GM23338 (cell line): ENCODE results near the gene BCL11B. TPM values are rescaled to one million over a fixed set of nuclear protein-coding genes. Genes with fewer than 3 reads are reported as not detected.

ENCODE experiments used
- ATAC-seq: fragments of 200-7000 bp; cut with Tn5 transposase; 3 replicates; pipeline ENCODE4 v1.9.1; 2020
- DNase-seq: peaks from one replicate; pipeline ENCODE4 v3.0.0-alpha.2; 2015; ENCODE audit warnings: low spot score
- H2AFZ ChIP-seq: fragments of 200-600 bp; sonication (generic); 2 replicates; pipeline ENCODE4 v1.8.0; 2016; ENCODE audit warnings: antibody characterized with exemption, mild to moderate bottlenecking, moderate library complexity
- H3F3A ChIP-seq: fragments of 200-600 bp; sonication (generic); replicated peaks from 2 replicates; pipeline ENCODE4 v1.8.0; 2017; ENCODE audit warnings: antibody characterized with exemption, mixed run types, low read depth
- H3K27ac ChIP-seq: fragments of 200-600 bp; sonication (generic); 2 replicates; pipeline ENCODE4 v1.6.1; 2016; ENCODE audit warnings: low read depth
- H3K27me3 ChIP-seq: fragments of 200-600 bp; sonication (generic); 2 replicates; pipeline ENCODE4 v1.8.0; 2016; ENCODE audit warnings: mild to moderate bottlenecking, mixed run types, moderate library complexity; ENCODE audit not compliant: insufficient read depth
- H3K36me3 ChIP-seq: fragments of 200-600 bp; sonication (generic); 2 replicates; pipeline ENCODE4 v1.8.0; 2016; ENCODE audit warnings: mild to moderate bottlenecking; ENCODE audit not compliant: insufficient read depth
- H3K4me1 ChIP-seq: fragments of 200-600 bp; sonication (generic); 2 replicates; pipeline ENCODE4 v1.8.0; 2016; ENCODE audit warnings: mild to moderate bottlenecking, moderate library complexity; ENCODE audit not compliant: insufficient read depth
- H3K4me2 ChIP-seq: fragments of 200-600 bp; sonication (generic); 2 replicates; pipeline ENCODE4 v1.7.1; 2017; ENCODE audit warnings: mixed run types
- H3K4me3 ChIP-seq: fragments of 200-600 bp; sonication (generic); 2 replicates; pipeline ENCODE4 v1.6.1; 2016; ENCODE audit warnings: mixed run types
- H3K79me2 ChIP-seq: fragments of 200-600 bp; sonication (generic); replicated peaks from 2 replicates; pipeline ENCODE4 v1.8.0; 2017; ENCODE audit warnings: mild to moderate bottlenecking; ENCODE audit not compliant: insufficient read depth
- H3K9me2 ChIP-seq: fragments of 200-600 bp; sonication (generic); 2 replicates; pipeline ENCODE4 v1.8.0; 2017; ENCODE audit not compliant: insufficient read depth
- H4K20me1 ChIP-seq: fragments of 200-600 bp; sonication (generic); replicated peaks from 2 replicates; pipeline ENCODE4 v1.8.0; 2017; ENCODE audit warnings: mild to moderate bottlenecking; ENCODE audit not compliant: insufficient read depth
- H3K27ac Mint-ChIP-seq: 2 replicates; pipeline ENCODE4 v1.8.0; 2020; ENCODE audit warnings: inconsistent platforms, mild to moderate bottlenecking, moderate library complexity, mixed read lengths
- H3K27me3 Mint-ChIP-seq: 3 replicates; pipeline ENCODE4 v1.8.0; 2022; ENCODE audit warnings: low read depth, mild to moderate bottlenecking, moderate library complexity, mixed read lengths, inconsistent platforms; ENCODE audit not compliant: insufficient read depth, poor library complexity
- H3K36me3 Mint-ChIP-seq: 3 replicates; pipeline ENCODE4 v1.8.0; 2021; ENCODE audit warnings: low read depth, mild to moderate bottlenecking, inconsistent platforms, moderate library complexity, mixed read lengths
- H3K4me1 Mint-ChIP-seq: 3 replicates; pipeline ENCODE4 v1.8.0; 2020; ENCODE audit warnings: mild to moderate bottlenecking, inconsistent platforms, mixed read lengths
- H3K4me3 Mint-ChIP-seq: 3 replicates; pipeline ENCODE4 v1.8.0; 2021; ENCODE audit warnings: moderate library complexity, mild to moderate bottlenecking, inconsistent platforms, mixed read lengths
- H3K9me3 Mint-ChIP-seq: 3 replicates; pipeline ENCODE4 v1.8.0; 2020; ENCODE audit warnings: moderate library complexity, mild to moderate bottlenecking, inconsistent platforms, mixed read lengths
- CREB1 ChIP-seq: fragments of 250-450 bp; sonication (Bioruptor Pico); IDR thresholded peaks from 2 replicates; pipeline ENCODE4 v1.5.0; 2020; ENCODE audit warnings: low read depth, mild to moderate bottlenecking, moderate library complexity
- CTCF ChIP-seq, 2 experiments: fragments of 200-600 bp in 1 of 2; sonication (generic) in 1 of 2; conservative IDR thresholded peaks; 2 replicates each; pipeline versions ENCODE4 v1.5.1 to v1.6.1; 2016 to 2017; ENCODE audit warnings: antibody characterized with exemption in 2 of 2, low read depth in 2 of 2, mild to moderate bottlenecking in 2 of 2, moderate library complexity in 1 of 2
- ETS1 ChIP-seq: IDR thresholded peaks from 2 replicates; pipeline ENCODE4 v1.6.1; 2016; ENCODE audit warnings: antibody characterized with exemption
- EZH2 ChIP-seq: fragments of 200-600 bp; sonication (generic); IDR thresholded peaks from one replicate; pipeline ENCODE4 v1.8.0; 2017; ENCODE audit warnings: antibody characterized with exemption, mild to moderate bottlenecking, low read depth; ENCODE audit not compliant: unreplicated experiment
- JUNB ChIP-seq: IDR thresholded peaks from one replicate; pipeline ENCODE4 v1.6.1; 2016; ENCODE audit warnings: antibody characterized with exemption; ENCODE audit not compliant: unreplicated experiment
- NANOG ChIP-seq: IDR thresholded peaks from 2 replicates; pipeline ENCODE4 v1.6.1; 2016; ENCODE audit warnings: antibody characterized with exemption, borderline replicate concordance
- POLR2AphosphoS5 ChIP-seq: IDR thresholded peaks from 2 replicates; pipeline ENCODE4 v1.6.1; 2016; ENCODE audit warnings: antibody characterized with exemption, low read depth
- ZNF114 ChIP-seq: fragments of 250-450 bp; sonication (Bioruptor Pico); IDR thresholded peaks from 2 replicates; pipeline ENCODE4 v1.5.0; 2020; ENCODE audit warnings: mild to moderate bottlenecking, moderate library complexity
- ZNF462 ChIP-seq: fragments of 250-450 bp; sonication (Bioruptor Pico); IDR thresholded peaks from 2 replicates; pipeline ENCODE4 v1.5.0; 2020; ENCODE audit warnings: mild to moderate bottlenecking, moderate library complexity
- polyA plus RNA-seq: library from polyadenylated mRNA; unstranded; fragments of >200 nt; fragmentation: Nextera tagmentation; extraction: Ambion mirVana; gene quantifications from 2 replicates; pipeline ENCODE4 v1.2.1, GENCODE V29; 2016
- total RNA-seq: library from RNA; depleted of rRNA; stranded (reverse); fragments of >200 nt; shearing (Covaris generic); gene quantifications from 2 replicates; pipeline ENCODE4 v1.2.3, GENCODE V29; 2014

The BCL11B gene
- total and polyA plus RNA-seq, 2 experiments from 2014 or later, result 2.4 to 6.7 TPM

- Histone ChIP-seq H3K27ac (no peak overlapping the region), H3F3A (no peaks in the 10 kb centered on the region), H2AFZ (no peak overlapping the region), H3K36me3 (no peaks in the 10 kb centered on the region), H3K4me3 (no peak overlapping the region), H3K4me2 (no peak overlapping the region), H3K9me2 (no peaks in the 10 kb centered on the region), H3K4me1 (peaks cover 17% of the 10 kb centered on the region), H3K27me3 (no peaks in the 10 kb centered on the region), H3K79me2 (no peaks in the 10 kb centered on the region), H4K20me1 (no peaks in the 10 kb centered on the region)
- Mint-ChIP-seq H3K9me3 (peaks cover 3% of the 10 kb centered on the region; the same call in 1 of the 3 replicates), H3K36me3 (no peaks in the 10 kb centered on the region), H3K27me3 (peaks cover 17% of the 10 kb centered on the region), H3K4me1 (peaks cover 23% of the 10 kb centered on the region), H3K27ac (no peak overlapping the region), H3K4me3 (no peak overlapping the region)
- DNase-seq (no peak), ATAC-seq (no peak)
- no peak for TF ChIP-seq ZNF114 (CRISPR knock-in tag)
Measured at GRCh38 chr14:99141236-99141635, 130.8 kb downstream of the BCL11B start.

GRCh38 chr14:99138999-99139865 is 132.8 kb downstream of the BCL11B start:
- H3K36me3 ChIP-seq, result no peaks in the 10 kb centered on the region
- no peak for ATAC-seq
- no peak overlapping the region for H3K4me3 ChIP-seq
- H3K27ac Mint-ChIP-seq, result no peak overlapping the region
- H3F3A ChIP-seq, result no peaks in the 10 kb centered on the region
- H3K27ac ChIP-seq, result no peak overlapping the region
- H3K4me1 Mint-ChIP-seq, result peaks cover 22% of the 10 kb centered on the region
- H3K4me2 ChIP-seq, result no peak overlapping the region
- H3K36me3 Mint-ChIP-seq, result no peaks in the 10 kb centered on the region
- H3K27me3 Mint-ChIP-seq, result peaks cover 17% of the 10 kb centered on the region
- no peaks in the 10 kb centered on the region for H3K9me2 ChIP-seq
- no peak overlapping the region for H2AFZ ChIP-seq
- no peaks in the 10 kb centered on the region for H4K20me1 ChIP-seq
- no peaks in the 10 kb centered on the region for H3K79me2 ChIP-seq
- peaks cover 3% of the 10 kb centered on the region; the same call in 1 of the 3 replicates for H3K9me3 Mint-ChIP-seq
- peaks cover 15% of the 10 kb centered on the region for H3K4me1 ChIP-seq
- no peak for DNase-seq
- H3K4me3 Mint-ChIP-seq, result no peak overlapping the region
- H3K27me3 ChIP-seq, result no peaks in the 10 kb centered on the region
- TF ChIP-seq ZNF462 (no peak), CREB1 (CRISPR knock-in tag) (no peak), JUNB (no peak), ZNF114 (CRISPR knock-in tag) (no peak), ETS1 (no peak), EZH2 (no peak), CTCF (conservative IDR thresholded peaks at IDR 0.05; ENCODE audit: low read depth in 2 of 2) (no peak), POLR2AphosphoS5 (no peak), NANOG (no peak)
